K562 (cell line): ENCODE measurements around the gene P2RX2. TPM values are rescaled to one million over a fixed set of nuclear protein-coding genes. Genes with fewer than 3 reads are reported as not detected.

ENCODE experiments used
- ATAC-seq: fragments of 200-7000 bp; cut with Tn5 transposase; 3 replicates; pipeline ENCODE4 v1.9.1; 2020; ENCODE audit warnings: moderate library complexity
- BruUV-seq: library from RNA; stranded (reverse); fragments of 400-500 nt; replicated peaks from 2 replicates; lab custom pipeline; 2021; lab: Mats Ljungman, UMichigan
- CTCF ChIA-PET: fragments of 300-600 bp; formaldehyde crosslinking; extraction: SDS; loops from one replicate; lab custom pipeline; 2021; ENCODE audit warnings: low intra/inter-chr PET ratio; lab: Yijun Ruan, JAX
- POLR2A ChIA-PET: fragments of 300-600, 350-650 bp; sonication (Branson Sonifier 250); formaldehyde crosslinking; extraction: SDS; loops from one replicate; lab custom pipeline; 2021; ENCODE audit warnings: antibody characterized with exemption, inconsistent platforms; lab: Yijun Ruan, JAX
- DNase-seq, 4 experiments: peaks; one replicate each; pipeline versions ENCODE4 v3.0.0 to v3.0.0-alpha.2; 2011 to 2018; ENCODE audit warnings: low spot score in 3 of 4, mixed read lengths in 3 of 4; ENCODE audit errors: extremely low read depth in 1 of 4
- FAIRE-seq: peaks from 2 replicates; lab custom pipeline; 2011; peaks lifted over from hg19 to GRCh38; lab: Jason Lieb, UNC
- H2AFZ ChIP-seq: 2 replicates; pipeline ENCODE4 v1.6.0; 2011; ENCODE audit warnings: low read depth, low read length, control low read depth, inconsistent platforms
- H3K27ac ChIP-seq: fragments of 200-600 bp; 3 replicates; pipeline ENCODE4 v1.8.0; 2011; ENCODE audit warnings: low read depth, mild to moderate bottlenecking, control low read depth, inconsistent platforms, low read length, moderate library complexity, mixed read lengths; ENCODE audit errors: extremely low read depth
- H3K27me3 ChIP-seq, 2 experiments: fragments of 300-600 bp in 1 of 2; 2 replicates in 1 of 2; 3 replicates in 1 of 2; pipeline versions ENCODE4 v1.6.0 to v1.8.0; 2011; ENCODE audit warnings: inconsistent platforms in 2 of 2, low read length in 2 of 2, mild to moderate bottlenecking in 1 of 2, mixed read lengths in 1 of 2, moderate library complexity in 1 of 2; ENCODE audit not compliant: control insufficient read depth in 2 of 2, insufficient read depth in 2 of 2
- H3K36me3 ChIP-seq: fragments of 300-600 bp; 3 replicates; pipeline ENCODE4 v1.8.0; 2011; ENCODE audit warnings: mild to moderate bottlenecking, low read length, inconsistent platforms; ENCODE audit not compliant: control insufficient read depth, insufficient read depth
- H3K4me1 ChIP-seq, 2 experiments: fragments of 200-600 bp in 1 of 2; replicated peaks in 1 of 2; 2 replicates in 1 of 2; 3 replicates in 1 of 2; pipeline versions ENCODE4 v1.5.1 to v1.8.0; 2011; ENCODE audit warnings: inconsistent platforms in 2 of 2, low read length in 2 of 2, mild to moderate bottlenecking in 1 of 2, mixed read lengths in 1 of 2, moderate library complexity in 1 of 2; ENCODE audit not compliant: control insufficient read depth in 2 of 2, insufficient read depth in 2 of 2
- H3K4me2 ChIP-seq: 2 replicates; pipeline ENCODE4 v1.6.1; 2011; ENCODE audit warnings: low read length, control low read depth, inconsistent platforms, mixed read lengths; ENCODE audit not compliant: insufficient read depth
- H3K4me3 ChIP-seq: fragments of 200-600 bp; sonication (generic), shearing (Covaris generic); 2 replicates; pipeline ENCODE4 v1.5.1; 2016; ENCODE audit warnings: control low read depth, inconsistent platforms
- H3K79me2 ChIP-seq: fragments of 200-600 bp; 3 replicates; pipeline ENCODE4 v1.8.0; 2011; ENCODE audit warnings: low read length, inconsistent platforms; ENCODE audit not compliant: control insufficient read depth, insufficient read depth
- H3K9ac ChIP-seq, 2 experiments: 2 replicates each; pipeline versions ENCODE4 v1.6.0 to v1.6.1; 2011; ENCODE audit warnings: low read depth in 2 of 2, low read length in 2 of 2, control low read depth in 1 of 2, inconsistent platforms in 1 of 2, mild to moderate bottlenecking in 1 of 2, mixed read lengths in 1 of 2; ENCODE audit not compliant: insufficient read depth in 1 of 2
- H3K9me1 ChIP-seq: one replicate; pipeline ENCODE4 v1.6.0; 2011; ENCODE audit warnings: inconsistent platforms, mild to moderate bottlenecking, low read length, moderate library complexity; ENCODE audit not compliant: control insufficient read depth, insufficient read depth
- H3K9me3 ChIP-seq: replicated peaks from 2 replicates; pipeline ENCODE4 v1.5.1; 2011; ENCODE audit warnings: low read depth, low read length, inconsistent platforms; ENCODE audit not compliant: control insufficient read depth, insufficient read depth
- H4K20me1 ChIP-seq: replicated peaks from 2 replicates; pipeline ENCODE4 v1.6.1; 2011; ENCODE audit warnings: low read length, inconsistent platforms, mixed read lengths; ENCODE audit not compliant: control insufficient read depth, insufficient read depth
- GABPB2 ChIP-seq: fragments of 250-450 bp; sonication (Bioruptor Pico); conservative IDR thresholded peaks from 2 replicates; pipeline ENCODE4 v1.5.1; 2021; ENCODE audit warnings: mild to moderate bottlenecking
- NFIC ChIP-seq: fragments of 450-650 bp; IDR thresholded peaks from 2 replicates; pipeline ENCODE4 v1.6.1; 2017; ENCODE audit warnings: mild to moderate bottlenecking, inconsistent platforms
- POLR2G ChIP-seq: fragments of 200-400 bp; formaldehyde crosslinking; IDR thresholded peaks from 2 replicates; pipeline ENCODE4 v1.6.1; 2017; ENCODE audit warnings: low read depth, mild to moderate bottlenecking, antibody characterized with exemption, low read length, moderate library complexity
- VEZF1 ChIP-seq: fragments of 200-800 bp; sonication (Bioruptor generic); IDR thresholded peaks from 2 replicates; pipeline ENCODE4 v1.6.1; 2017; ENCODE audit warnings: missing genetic modification characterization, missing compliant biosample characterization
- ZNF277 ChIP-seq: fragments of 250-450 bp; sonication (Bioruptor Pico); IDR thresholded peaks from 2 replicates; pipeline ENCODE4 v1.8.0; 2022; ENCODE audit warnings: inconsistent platforms, mild to moderate bottlenecking, moderate library complexity, borderline replicate concordance
- ZNF444 ChIP-seq: fragments of 250-450 bp; sonication (Bioruptor Pico); IDR thresholded peaks from 2 replicates; pipeline ENCODE4 v1.4.0; 2020; ENCODE audit warnings: mild to moderate bottlenecking, moderate library complexity
- WGBS: fragments of 100-300 bp; shearing (Covaris generic); methylation state at CpG from one replicate; pipeline ENCODE4 v1.1.6; 2016; ENCODE audit warnings: low coverage, mixed read lengths; ENCODE audit not compliant: insufficient coverage; ENCODE audit errors: missing lambda C conversion rate; 5-methylcytosine and 5-hydroxymethylcytosine counted together
- in situ Hi-C: fragments of 300-500 bp; cut with MboI; formaldehyde crosslinking; loops from 4 replicates; pipeline ENCODE4 v1.15.0; 2018; ENCODE audit warnings: inconsistent platforms, mixed read lengths
- intact Hi-C: fragments of 100-400 bp; cut with micrococcal nuclease; formaldehyde crosslinking; loops from 2 replicates; pipeline ENCODE4 v1.14.2; 2022
- polyA plus RNA-seq, 8 experiments: library from polyadenylated mRNA; depleted of rRNA in 4 of 8; stranded (reverse) in 5 of 8; unstranded in 3 of 8; fragments of >200 nt; fragmentation: Nextera tagmentation in 2 of 8; fragmentation: Illumina TruSeq in 1 of 8; extraction: Ambion mirVana in 2 of 8; extraction: Trizol in 1 of 8; gene quantifications; 2 replicates each; pipeline versions ENCODE4 v1.2.1 to v1.2.3, GENCODE V29; 2011 to 2014; ENCODE audit warnings: inconsistent platforms in 1 of 8, missing spikeins in 1 of 8
- total RNA-seq, 7 experiments: library from RNA; depleted of rRNA in 6 of 7; stranded (reverse); fragments of >200 nt in 6 of 7; fragmentation: Illumina TruSeq in 2 of 7; extraction: Trizol in 2 of 7; gene quantifications; 2 replicates each; pipeline versions ENCODE4 v1.2.1 to v1.2.3, GENCODE V29; 2011 to 2021; ENCODE audit warnings: low replicate concordance in 1 of 7

The P2RX2 gene
- total and polyA plus RNA-seq, 9 of the 15 experiments (the other 6 are each of a cell fraction or from before 2014, with no cell fraction given), result not detected

- Histone ChIP-seq H3K4me1 (peaks cover 0 to 32% of the 10 kb centered on the region in 2 experiments; a peak in 2 of 5 replicates), H3K4me3 (no peak overlapping the region), H3K9me1 (no peaks in the 10 kb centered on the region), H3K79me2 (no peaks in the 10 kb centered on the region), H3K36me3 (peaks cover 88% of the 10 kb centered on the region; the same call in 2 of the 3 replicates), H2AFZ (no peak overlapping the region), H3K9me3 (no peaks in the 10 kb centered on the region), H4K20me1 (no peaks in the 10 kb centered on the region; the same call in 1 of the 2 replicates), H3K27me3 (no peaks in the 10 kb centered on the region), H3K27ac (no peak overlapping the region), H3K4me2 (no peak overlapping the region), H3K9ac (0 out of 4 replicates have a peak overlapping the region, but pooled peaks of 1 of the 2 experiments have one; percentile 9)
- DNase-seq (no peak), ATAC-seq (no peak), FAIRE-seq (no peak)
- TF ChIP-seq ZNF444 (CRISPR knock-in tag), result no peak
- TF ChIP-seq ZNF277 (CRISPR knock-in tag), result no peak
- TF ChIP-seq GABPB2 (CRISPR knock-in tag), result no peak
- TF ChIP-seq VEZF1 (CRISPR knock-in tag), result no peak
- TF ChIP-seq NFIC, result 0 out of 2 replicates have a peak, but pooled peaks have one; percentile 25
- TF ChIP-seq POLR2G, result 0 out of 2 replicates have a peak, but pooled peaks have one; percentile 26
- BruUV-seq, result no TSS peak
- ChIA-PET POLR2A (interaction anchor here (0.6 kb wide), 1 partner anchor 253 kb away, joined by 3 read pairs; no protein-coding TSS in a partner anchor), CTCF (no interaction called here)
- 76% methylated on average over 12 of the region's 22 CpGs for WGBS
- intact Hi-C loops (no loop called here), in situ Hi-C loops (no loop called here)
Observed at GRCh38 chr12:132577191-132577920, 41.2 kb upstream of the P2RX2 start.
